Stimulated activated naive CD8-positive, alpha-beta T cell treated with anti-CD3 and anti-CD28 coated beads, Interleukin-15, Interleukin-2, amounts not matched to agents 100 U/mL and 50 U/mL, for 24 hours (primary cell): ENCODE measurements around the gene PPP5C.
A peak's percentile ranks its signal among the peaks of the same experiment; 100 is the strongest.
"Not testable (repeated sequence)": the region's sequence is repeated elsewhere in the genome, so short reads cannot be mapped to it uniquely, and the experiment has no call there.

Source experiments
- ATAC-seq: fragments of 150-1000 bp; cut with Tn5 transposase; one replicate; pipeline ENCODE4 v1.10.0; 2021
- DNase-seq: peaks from one replicate; pipeline ENCODE4 v3.0.0; 2021

Gene PPP5C

DNA sequence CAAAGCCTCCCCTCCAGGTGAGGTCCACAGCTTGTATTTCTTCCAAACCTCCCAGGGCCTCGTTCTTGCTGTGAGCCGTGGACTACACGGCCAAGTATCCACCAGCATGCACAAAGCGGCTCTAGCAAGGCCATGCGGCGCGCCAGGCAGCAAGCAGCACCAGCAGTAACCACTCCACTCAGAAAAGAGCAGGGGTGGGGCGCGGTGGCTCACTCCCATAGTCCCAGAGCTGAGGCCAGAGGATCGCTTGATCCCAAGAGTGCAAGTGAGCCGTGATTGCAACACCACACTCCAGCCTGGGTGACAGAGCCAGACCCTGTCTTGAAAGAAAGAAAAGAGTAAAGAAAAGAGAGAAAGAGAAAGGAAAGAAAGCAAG lies 61.8 kb downstream of the PPP5C start:
- ATAC-seq (no peak), DNase-seq (no peak)

- no peak for ATAC-seq
- DNase-seq = no peak
Measured at GRCh38 chr19:46409191-46409590, 62.3 kb downstream of the PPP5C start.

GRCh38 chr19:46410205-46411087 lies 63.6 kb downstream of the PPP5C start:
- no peak for DNase-seq
- ATAC-seq = no peak

DNA sequence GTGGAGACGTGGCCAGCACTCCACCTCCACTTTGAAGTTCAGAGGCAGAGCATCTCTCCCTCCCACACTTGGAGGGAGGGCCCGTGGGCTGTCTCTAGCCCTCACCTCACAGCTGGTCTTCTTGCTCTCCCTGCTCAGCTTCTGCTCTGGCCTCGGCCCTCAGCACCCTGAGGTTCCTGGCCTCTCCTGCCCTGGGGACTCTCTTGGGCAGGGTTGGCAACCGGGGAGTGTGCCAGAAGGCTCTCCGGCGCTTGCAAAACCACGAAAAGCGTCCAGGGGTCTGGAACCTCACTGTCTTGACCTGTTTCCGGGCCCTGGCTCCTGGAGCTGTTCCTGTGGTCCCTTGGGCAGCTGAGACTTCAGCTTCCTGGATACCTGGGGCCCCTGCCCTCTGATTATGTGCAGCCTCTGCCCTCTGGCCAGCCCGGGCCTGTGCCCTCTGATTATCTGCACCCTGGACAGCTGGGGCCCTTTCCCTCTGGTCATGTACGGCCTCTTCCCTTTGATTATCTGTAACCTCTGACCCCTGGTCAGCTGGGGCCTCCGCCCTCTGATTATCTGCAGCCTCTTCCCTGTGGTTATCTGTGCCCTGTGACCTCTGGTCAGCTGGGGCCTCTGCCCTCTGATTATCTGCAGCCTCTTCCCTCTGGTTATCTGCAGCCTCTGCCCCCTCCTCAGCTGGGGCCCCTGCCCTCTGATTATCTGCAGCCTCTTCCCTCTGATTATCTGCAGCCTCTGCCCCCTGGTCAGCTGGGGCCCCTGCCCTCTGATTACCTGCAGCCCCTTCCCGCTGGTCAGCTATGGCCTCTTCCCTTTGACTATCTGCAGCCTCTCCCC lies 64.4 kb downstream of the PPP5C start:
- ATAC-seq (no peak), DNase-seq (no peak)

GRCh38 chr19:46411925-46412649 lies 65.2 kb downstream of the PPP5C start:
- ATAC-seq (no peak), DNase-seq (no peak)

- DNase-seq (no peak), ATAC-seq (no peak)
Measured at GRCh38 chr19:46412650-46413261, 65.9 kb downstream of the PPP5C start.

- DNase-seq (no peak), ATAC-seq (no peak)
Measured at GRCh38 chr19:46413262-46414031, 66.6 kb downstream of the PPP5C start, which contains the start of gene CCDC8. TSS of gene CCDC8 (minus strand) at chr19:46413564. CDS start at chr19:46412810, 754 bp downstream.

GRCh38 chr19:46414899-46415298 lies 68.0 kb downstream of the PPP5C start:
- not testable (repeated sequence) for DNase-seq, ATAC-seq

DNA sequence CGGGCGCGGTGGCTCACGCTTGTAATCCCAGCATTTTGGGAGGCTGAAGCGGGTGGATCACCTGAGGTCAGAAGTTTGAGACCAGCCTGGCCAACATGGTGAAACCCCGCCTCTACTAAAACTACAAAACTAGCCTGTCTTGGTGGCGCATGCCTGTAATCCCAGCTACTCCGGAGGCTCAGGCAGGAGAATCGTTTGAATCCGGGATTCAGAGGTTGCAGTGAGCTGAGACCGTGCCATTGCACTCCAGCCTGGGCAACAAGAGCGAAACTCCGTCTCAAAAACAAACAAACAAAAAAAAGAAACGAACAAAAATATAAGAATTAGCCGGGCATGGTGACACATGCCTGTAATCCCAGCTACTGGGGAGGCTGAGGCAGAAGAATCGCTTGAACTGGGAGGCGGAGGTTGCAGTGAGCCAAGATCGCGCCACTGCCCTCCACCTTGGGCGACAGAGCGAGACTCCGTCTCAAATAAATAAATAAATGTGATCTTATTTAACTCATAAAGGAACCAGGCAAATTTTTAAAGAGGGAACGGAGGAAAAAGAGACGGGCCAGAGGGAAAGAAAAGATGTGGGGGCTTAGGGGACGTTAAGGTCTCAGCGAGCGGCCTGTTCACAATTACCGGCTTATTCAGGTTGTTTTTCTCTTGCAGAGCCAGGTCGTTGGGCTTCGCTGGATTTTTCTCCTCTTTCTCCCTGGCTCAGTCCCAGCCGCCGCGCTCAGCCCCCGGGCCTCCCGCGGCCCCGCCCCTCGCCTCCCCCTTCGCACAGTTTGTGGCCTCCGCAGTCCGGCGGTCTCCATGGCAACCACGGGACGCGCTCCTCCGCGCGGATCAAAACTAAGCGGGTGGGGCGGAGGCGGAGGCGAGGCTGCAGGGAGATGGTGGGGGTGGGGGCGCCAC lies 69.2 kb downstream of the PPP5C start:
- ATAC-seq = not testable (repeated sequence)
- peak; percentile 44 for DNase-seq

- ATAC-seq (no peak), DNase-seq (no peak)
Measured at GRCh38 chr19:46420056-46420455, 73.2 kb downstream of the PPP5C start.

DNA sequence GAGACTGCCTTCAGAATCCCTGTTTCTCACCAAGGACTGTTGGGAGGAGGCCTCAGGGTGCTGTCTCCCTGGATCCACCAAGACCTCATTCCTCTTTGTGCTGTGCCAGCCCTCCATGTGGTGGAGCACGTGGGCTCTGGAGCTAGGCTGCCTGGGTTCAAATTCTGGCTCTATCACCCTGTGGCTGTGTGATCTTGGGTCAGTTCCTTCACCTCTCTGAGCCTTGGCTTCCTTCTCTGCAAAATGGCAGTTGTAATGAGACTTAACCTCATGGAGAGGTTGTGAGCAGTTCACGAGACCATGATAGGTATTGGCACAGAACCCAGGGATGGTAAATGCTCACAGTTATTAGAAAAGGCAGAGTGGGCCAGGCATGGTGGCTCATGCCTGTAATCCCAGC lies 75.5 kb downstream of the PPP5C start:
- ATAC-seq (no peak), DNase-seq (no peak)

GRCh38 chr19:46423188-46423587 lies 76.3 kb downstream of the PPP5C start:
- DNase-seq (no peak), ATAC-seq (no peak)

- DNase-seq (no peak), ATAC-seq (no peak)
Measured at GRCh38 chr19:46426035-46426505, 79.2 kb downstream of the PPP5C start.

DNA sequence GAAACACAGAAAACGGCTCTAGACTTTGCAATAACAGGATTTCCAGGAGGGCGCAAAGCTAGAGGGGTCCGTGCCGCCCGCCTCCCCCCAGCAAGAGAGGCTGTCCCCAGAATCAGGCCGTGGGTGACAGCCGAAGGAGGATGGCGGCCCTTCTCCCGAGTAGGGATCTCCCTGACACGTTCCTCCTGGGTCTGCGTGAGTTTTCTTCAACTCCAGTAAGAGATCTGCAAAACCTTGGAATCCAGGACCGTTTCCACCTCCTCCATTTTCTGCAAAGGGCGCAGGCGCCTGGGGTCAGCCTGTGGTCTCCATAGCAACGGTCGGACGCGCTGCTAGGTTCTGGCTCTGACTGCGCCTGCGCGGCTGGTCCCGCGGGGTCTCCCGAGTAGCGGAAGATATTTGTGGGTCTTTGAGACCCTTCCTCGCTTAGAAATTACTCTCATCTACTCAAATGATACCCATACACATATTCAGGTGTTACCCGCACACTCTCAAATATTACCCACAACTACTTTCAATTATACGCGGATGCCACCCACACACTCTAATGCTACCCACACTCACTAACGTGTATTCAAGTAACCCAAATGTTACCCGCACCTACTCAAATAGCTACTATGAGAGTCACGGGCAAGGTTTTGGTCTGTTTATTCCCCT lies 79.7 kb downstream of the PPP5C start:
- ATAC-seq = peak; percentile 73
- DNase-seq = peak; percentile 67

DNA sequence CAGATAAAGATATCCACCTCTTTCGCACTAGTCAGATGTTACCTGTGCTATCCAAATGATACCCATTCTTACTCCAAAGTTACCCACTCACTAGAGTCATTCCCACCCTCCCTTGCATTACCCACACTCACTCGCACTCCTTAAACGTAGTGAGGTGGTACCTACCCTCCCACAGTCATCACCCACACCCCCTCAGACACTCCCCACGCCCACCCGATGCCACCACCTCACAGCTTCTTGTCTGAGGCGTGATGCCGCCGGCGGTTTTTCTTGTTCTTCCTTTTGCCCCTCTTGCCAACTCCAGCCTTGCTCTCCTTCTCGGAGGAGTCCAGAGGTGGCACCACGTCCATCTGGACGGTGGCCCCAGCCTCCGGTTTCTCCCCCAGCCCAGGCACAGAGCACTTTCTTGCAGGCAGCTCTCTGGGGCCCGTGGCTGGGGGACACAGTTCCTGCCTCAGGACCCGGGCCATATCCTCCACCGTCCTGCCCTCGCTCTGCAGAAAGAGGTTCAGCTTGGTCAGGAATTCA lies 80.7 kb downstream of the PPP5C start:
- ATAC-seq = no peak
- DNase-seq = no peak

GRCh38 chr19:46428239-46429135 lies 81.6 kb downstream of the PPP5C start, which contains the start of gene PNMA8C:
TSS of gene PNMA8C (minus strand) at chr19:46428936. CDS start at chr19:46428359, 577 bp downstream.
- peak; percentile 25 for ATAC-seq
- peak; percentile 72 for DNase-seq

GRCh38 chr19:46429999-46430398 lies 83.1 kb downstream of the PPP5C start:
- no peak for ATAC-seq

DNA sequence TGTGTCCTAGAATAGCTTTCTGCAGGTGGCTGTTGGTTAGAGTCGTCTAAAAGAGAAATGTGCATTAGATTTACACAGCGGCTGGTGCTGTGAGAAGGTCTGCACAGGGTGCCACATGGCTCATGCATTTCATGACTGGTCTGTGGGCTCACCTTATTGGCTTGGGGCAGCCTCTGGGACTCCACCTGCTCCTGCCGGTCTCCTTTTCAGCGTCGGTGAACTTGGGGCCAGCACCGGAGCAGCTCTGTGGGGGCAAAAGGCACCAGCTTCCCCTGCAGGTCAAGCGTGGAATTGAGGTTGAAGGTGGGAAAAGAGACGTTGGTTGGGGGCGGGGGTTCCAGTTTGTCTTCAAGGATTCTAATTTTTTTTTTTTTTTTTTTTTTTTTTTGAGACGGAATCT lies 84.9 kb downstream of the PPP5C start:
- ATAC-seq = no peak
- no peak for DNase-seq

More at GRCh38 chr19:46429999-46430398, 83.1 kb downstream of the PPP5C start:
- no peak for DNase-seq
